ENCODE results near the gene MBP.

Gene MBP

GRCh38 chr18:77031662-77032061 is 100.9 kb downstream of the MBP start:
- DNase-seq, result no peak
- in situ Hi-C loops (cut with HindIII; ENCODE audit: low pct_ligation_motif_present, low sequenced_read_pairs), result no loop called here
- TF ChIP-seq CTCF (IDR thresholded peaks at IDR 0.05; ENCODE audit: low read depth, low read length, missing control alignments), result no peak
- no peaks in the 10 kb centered on the region for H3K36me3 ChIP-seq (replicated peaks)
- H3K4me3 ChIP-seq (ENCODE audit: low read depth, low read length), result no peak overlapping the region
- no peak overlapping the region for H3K27ac ChIP-seq
- H3K27me3 ChIP-seq (replicated peaks), result no peaks in the 10 kb centered on the region

GRCh38 chr18:77030201-77030600 is 102.4 kb downstream of the MBP start:
- TF ChIP-seq CTCF (IDR thresholded peaks at IDR 0.05; ENCODE audit: low read depth, low read length, missing control alignments), result no peak
- Histone ChIP-seq H3K36me3 (replicated peaks) (no peaks in the 10 kb centered on the region), H3K27me3 (replicated peaks) (no peaks in the 10 kb centered on the region), H3K27ac (no peak overlapping the region), H3K4me3 (ENCODE audit: low read depth, low read length) (no peak overlapping the region)
- in situ Hi-C loops (cut with HindIII; ENCODE audit: low pct_ligation_motif_present, low sequenced_read_pairs), result no loop called here
- DNase-seq, result no peak

- in situ Hi-C loops (cut with HindIII; ENCODE audit: low pct_ligation_motif_present, low sequenced_read_pairs), result no loop called here
- DNase-seq, result no peak
- no peaks in the 10 kb centered on the region for H3K27me3 ChIP-seq (replicated peaks)
- no peak overlapping the region for H3K4me3 ChIP-seq (ENCODE audit: low read depth, low read length)
- no peak for TF ChIP-seq CTCF (IDR thresholded peaks at IDR 0.05; ENCODE audit: low read depth, low read length, missing control alignments)
- no peaks in the 10 kb centered on the region for H3K36me3 ChIP-seq (replicated peaks)
- H3K27ac ChIP-seq, result no peak overlapping the region
Observed at GRCh38 chr18:77025831-77026363, 106.7 kb downstream of the MBP start.

GRCh38 chr18:77025123-77025522 is 107.5 kb downstream of the MBP start:
- DNase-seq, result no peak
- Histone ChIP-seq H3K27ac (no peak overlapping the region), H3K4me3 (ENCODE audit: low read depth, low read length) (no peak overlapping the region), H3K27me3 (replicated peaks) (no peaks in the 10 kb centered on the region), H3K36me3 (replicated peaks) (no peaks in the 10 kb centered on the region)
- no peak for TF ChIP-seq CTCF (IDR thresholded peaks at IDR 0.05; ENCODE audit: low read depth, low read length, missing control alignments)
- in situ Hi-C loops (cut with HindIII; ENCODE audit: low pct_ligation_motif_present, low sequenced_read_pairs), result no loop called here

GRCh38 chr18:77024476-77024875 is 108.1 kb downstream of the MBP start:
- Histone ChIP-seq H3K36me3 (replicated peaks) (no peaks in the 10 kb centered on the region), H3K27ac (no peak overlapping the region), H3K4me3 (ENCODE audit: low read depth, low read length) (no peak overlapping the region), H3K27me3 (replicated peaks) (no peaks in the 10 kb centered on the region)
- DNase-seq, result no peak
- no peak for TF ChIP-seq CTCF (IDR thresholded peaks at IDR 0.05; ENCODE audit: low read depth, low read length, missing control alignments)
- in situ Hi-C loops (cut with HindIII; ENCODE audit: low pct_ligation_motif_present, low sequenced_read_pairs), result no loop called here

GRCh38 chr18:77023102-77023782 is 109.3 kb downstream of the MBP start:
- DNase-seq, result peak; percentile 40
- no peak overlapping the region for H3K4me3 ChIP-seq (ENCODE audit: low read depth, low read length)
- in situ Hi-C loops (cut with HindIII; ENCODE audit: low pct_ligation_motif_present, low sequenced_read_pairs), result no loop called here
- H3K27ac ChIP-seq, result no peak overlapping the region
- no peak for TF ChIP-seq CTCF (IDR thresholded peaks at IDR 0.05; ENCODE audit: low read depth, low read length, missing control alignments)
- no peaks in the 10 kb centered on the region for H3K27me3 ChIP-seq (replicated peaks)
- no peaks in the 10 kb centered on the region for H3K36me3 ChIP-seq (replicated peaks)

All from brain microvascular endothelial cell (primary cell).